Naive thymus-derived CD4-positive, alpha-beta T cell (primary cell): Measurements from ENCODE around the gene SAE1. TPM values are rescaled to one million over a fixed set of nuclear protein-coding genes. Genes with fewer than 3 reads are reported as not detected.

Experiments used
- ATAC-seq: fragments of 150-1000 bp; cut with Tn5 transposase; 2 replicates; pipeline ENCODE4 v1.10.0; 2021; ENCODE audit warnings: mild to moderate bottlenecking, moderate library complexity
- CTCF ChIA-PET: fragments of 350-600 bp; sonication (Branson Sonifier 250); formaldehyde crosslinking; loops from one replicate; lab custom pipeline; 2021; ENCODE audit warnings: antibody characterized with exemption; lab: Charles Lee
- POLR2A ChIA-PET: fragments of 350-600 bp; sonication (Branson Sonifier 250); formaldehyde crosslinking; loops from one replicate; lab custom pipeline; 2021; ENCODE audit warnings: antibody characterized with exemption, inconsistent platforms; lab: Charles Lee
- DNase-seq, 9 donors: peaks; one replicate each; pipeline versions ENCODE4 v3.0.0 to v3.0.0-alpha.2; 2020 to 2022; ENCODE audit warnings: mixed read lengths in 1 of 9
- H3K27ac ChIP-seq: one replicate; pipeline ENCODE4 v1.7.0; 2013; ENCODE audit warnings: mild to moderate bottlenecking, low read depth, low read length, moderate library complexity
- H3K27me3 ChIP-seq, 2 donors: one replicate each; pipeline ENCODE4 v1.7.0; 2013; ENCODE audit warnings: low read length in 2 of 2, mild to moderate bottlenecking in 2 of 2, moderate library complexity in 2 of 2; ENCODE audit not compliant: control insufficient read depth in 2 of 2, insufficient read depth in 2 of 2
- H3K36me3 ChIP-seq, 3 experiments: 1 replicate in 2 of 3; 2 replicates in 1 of 3; pipeline ENCODE4 v1.7.0; 2013; ENCODE audit warnings: low read length in 3 of 3, mild to moderate bottlenecking in 3 of 3, moderate library complexity in 1 of 3; ENCODE audit not compliant: insufficient read depth in 3 of 3, control insufficient read depth in 2 of 3
- H3K4me1 ChIP-seq, 2 donors: one replicate each; pipeline ENCODE4 v1.7.0; 2013; ENCODE audit warnings: low read length in 2 of 2, mild to moderate bottlenecking in 2 of 2, moderate library complexity in 1 of 2; ENCODE audit not compliant: control insufficient read depth in 2 of 2, insufficient read depth in 2 of 2
- H3K4me3 ChIP-seq: 2 replicates; pipeline ENCODE4 v1.7.0; 2013; ENCODE audit warnings: mild to moderate bottlenecking, low read length
- H3K9me3 ChIP-seq, 3 experiments: 1 replicate in 2 of 3; 2 replicates in 1 of 3; pipeline ENCODE4 v1.7.0; 2013; ENCODE audit warnings: low read length in 3 of 3; ENCODE audit not compliant: control insufficient read depth in 2 of 3
- H3K27ac Mint-ChIP-seq, 9 donors: one replicate each; pipeline ENCODE4 v1.8.0; 2020 to 2022; ENCODE audit warnings: mixed read lengths in 9 of 9, mild to moderate bottlenecking in 8 of 9, moderate library complexity in 5 of 9, inconsistent platforms in 2 of 9
- H3K27me3 Mint-ChIP-seq, 5 donors: one replicate each; pipeline ENCODE4 v1.8.0; 2021 to 2022; ENCODE audit warnings: mixed read lengths in 5 of 5, mild to moderate bottlenecking in 1 of 5
- H3K36me3 Mint-ChIP-seq, 5 donors: one replicate each; pipeline ENCODE4 v1.8.0; 2020 to 2022; ENCODE audit warnings: mixed read lengths in 5 of 5, mild to moderate bottlenecking in 3 of 5, inconsistent platforms in 1 of 5
- H3K4me1 Mint-ChIP-seq, 7 donors: one replicate each; pipeline ENCODE4 v1.8.0; 2020 to 2022; ENCODE audit warnings: mixed read lengths in 7 of 7, mild to moderate bottlenecking in 3 of 7, inconsistent platforms in 1 of 7
- H3K4me3 Mint-ChIP-seq, 10 donors: one replicate each; pipeline ENCODE4 v1.8.0; 2020 to 2022; ENCODE audit warnings: mild to moderate bottlenecking in 10 of 10, mixed read lengths in 10 of 10, moderate library complexity in 6 of 10, inconsistent platforms in 2 of 10
- H3K9me3 Mint-ChIP-seq, 11 donors: one replicate each; pipeline ENCODE4 v1.8.0; 2020 to 2022; ENCODE audit warnings: mixed read lengths in 11 of 11, mild to moderate bottlenecking in 4 of 11, inconsistent platforms in 1 of 11, moderate library complexity in 1 of 11
- intact Hi-C, 2 donors: fragments of 100-400 bp; cut with micrococcal nuclease; formaldehyde crosslinking; loops; one replicate each; pipeline ENCODE4 v1.15.1; 2023
- polyA plus RNA-seq, 2 donors: library from polyadenylated mRNA; unstranded; fragments of 300-500 nt; fragmentation: Illumina TruSeq; gene quantifications; one replicate each; pipeline ENCODE4 v1.2.3, GENCODE V29; 2021
- total RNA-seq, 6 experiments: library from RNA in 5 of 6; stranded (reverse) in 5 of 6; gene quantifications; 1 replicate in 5 of 6; 2 replicates in 1 of 6; pipeline ENCODE4 v1.2.3 and lab custom pipeline; 2021 to 2026

SAE1 gene
- total and polyA plus RNA-seq, 7 experiments from 2014 or later, result 34.3 to 181 (median 50.0) TPM

DNA sequence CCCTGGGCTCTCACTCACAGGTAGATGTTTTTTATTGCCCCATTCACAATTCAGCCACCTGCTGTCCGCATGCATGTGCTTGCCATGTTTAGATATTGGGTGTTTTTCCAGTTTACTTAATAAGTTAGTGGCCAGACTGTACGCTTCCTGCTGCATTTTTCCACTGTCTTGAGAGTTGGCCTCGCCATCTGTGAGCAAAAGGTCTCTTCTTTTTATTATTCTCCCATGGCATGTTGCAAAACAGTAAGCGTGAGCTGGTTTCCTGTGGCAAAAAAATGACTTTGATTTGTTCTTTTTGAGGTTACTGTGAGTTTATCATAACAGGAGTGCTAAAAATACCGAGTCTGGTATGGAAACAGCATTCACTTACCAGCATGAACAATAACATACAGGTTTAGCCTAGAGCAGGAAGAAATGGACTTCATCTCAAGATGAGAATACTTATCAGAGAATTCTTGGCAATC lies 46.0 kb downstream of the SAE1 start:
- DNase-seq (peak in 8 of 9 donors; percentile 44 to 83 (median 79)), ATAC-seq (peak; percentile 90)
- H3K4me3 Mint-ChIP-seq, result peak overlapping the region; percentile 73 to 89 (median 81)
- Histone ChIP-seq H3K27me3 (no peaks in the 10 kb centered on the region), H3K36me3 (peaks cover 0 to 17% (median 0%) of the 10 kb centered on the region in 3 experiments), H3K4me3 (peak overlapping the region; percentile 28), H3K27ac (peak overlapping the region; percentile 58), H3K9me3 (no peaks in the 10 kb centered on the region), H3K4me1 (peaks cover 40 to 55% of the 10 kb centered on the region in 2 donors)
- ChIA-PET POLR2A (interaction anchor here (0.6 to 16.1 kb wide), 15 partner anchors 11 to 1395 kb away, joined by 3 to 386 read pairs (median 4); partner anchors contain the start of gene ZC3H4), CTCF (interaction anchor here (0.6 to 3.0 kb wide), 11 partner anchors 9 to 212 kb away, joined by 3 to 30 read pairs (median 10); no protein-coding TSS in a partner anchor)
- intact Hi-C loops, result loop anchor here (1.0 kb wide), 4 partner anchors 10 to 18 kb away; no protein-coding TSS in a partner anchor
- H3K36me3 Mint-ChIP-seq, result peaks cover 5 to 46% (median 36%) of the 10 kb centered on the region in 5 donors
- H3K27me3 Mint-ChIP-seq, result no peaks in the 10 kb centered on the region
- H3K27ac Mint-ChIP-seq, result peak overlapping the region; percentile 87 to 98 (median 96)
- H3K9me3 Mint-ChIP-seq, result no peaks in the 10 kb centered on the region
- H3K4me1 Mint-ChIP-seq, result peaks cover 40 to 85% (median 76%) of the 10 kb centered on the region in 7 donors

GRCh38 chr19:47179653-47180310 lies 49.1 kb downstream of the SAE1 start:
- H3K27ac Mint-ChIP-seq, result peak overlapping the region; percentile 43 to 98 (median 93)
- POLR2A ChIA-PET, result interaction anchor here (1.0 to 16.1 kb wide), 5 partner anchors 8 to 95 kb away, joined by 3 to 386 read pairs (median 3); partner anchors contain the start of gene INAFM1
- intact Hi-C loops, result no loop called here
- H3K4me1 ChIP-seq, result peaks cover 48 to 83% of the 10 kb centered on the region in 2 donors
- ATAC-seq (no peak), DNase-seq (no peak)
- H3K36me3 ChIP-seq, result no peaks in the 10 kb centered on the region
- CTCF ChIA-PET, result interaction anchor here (0.6 to 3.4 kb wide), 6 partner anchors 14 to 50 kb away, joined by 3 to 16 read pairs (median 4); no protein-coding TSS in a partner anchor
- H3K36me3 Mint-ChIP-seq, result peaks cover 0 to 50% (median 40%) of the 10 kb centered on the region in 5 donors
- H3K4me1 Mint-ChIP-seq, result peaks cover 51 to 93% (median 85%) of the 10 kb centered on the region in 7 donors
- no peaks in the 10 kb centered on the region for H3K9me3 ChIP-seq
- H3K27me3 Mint-ChIP-seq, result no peaks in the 10 kb centered on the region
- peak overlapping the region in 9 of 10 donors; percentile 1 to 81 (median 47) for H3K4me3 Mint-ChIP-seq
- no peaks in the 10 kb centered on the region for H3K9me3 Mint-ChIP-seq
- H3K4me3 ChIP-seq, result no peak overlapping the region
- peak overlapping the region; percentile 34 for H3K27ac ChIP-seq
- no peaks in the 10 kb centered on the region for H3K27me3 ChIP-seq

GRCh38 chr19:47183601-47184000 lies 53.0 kb downstream of the SAE1 start:
- Histone ChIP-seq H3K27ac (peak overlapping the region; percentile 45), H3K9me3 (no peaks in the 10 kb centered on the region), H3K4me3 (no peak overlapping the region), H3K4me1 (peaks cover 47 to 88% of the 10 kb centered on the region in 2 donors), H3K36me3 (no peaks in the 10 kb centered on the region), H3K27me3 (no peaks in the 10 kb centered on the region)
- Mint-ChIP-seq H3K27me3 (no peaks in the 10 kb centered on the region), H3K9me3 (no peaks in the 10 kb centered on the region), H3K4me1 (peaks cover 50 to 84% (median 74%) of the 10 kb centered on the region in 7 donors), H3K4me3 (peak overlapping the region in 9 of 10 donors; percentile 36 to 94 (median 58)), H3K27ac (peak overlapping the region; percentile 73 to 100 (median 93)), H3K36me3 (peaks cover 0 to 42% (median 25%) of the 10 kb centered on the region in 5 donors)
- intact Hi-C loops, result no loop called here
- DNase-seq, result no peak
- CTCF ChIA-PET, result interaction anchor here (1.0 kb wide), 1 partner anchor 60 kb away, joined by 3 read pairs; no protein-coding TSS in a partner anchor
- ATAC-seq, result no peak
- POLR2A ChIA-PET, result interaction anchor here (1.4 to 16.1 kb wide), 2 partner anchors 10 to 20 kb away, joined by 3 to 386 read pairs; no protein-coding TSS in a partner anchor

- Histone ChIP-seq H3K27ac (peak overlapping the region; percentile 77), H3K9me3 (no peaks in the 10 kb centered on the region), H3K36me3 (no peaks in the 10 kb centered on the region), H3K27me3 (no peaks in the 10 kb centered on the region), H3K4me3 (peak overlapping the region; percentile 12), H3K4me1 (peaks cover 48 to 97% of the 10 kb centered on the region in 2 donors)
- Mint-ChIP-seq H3K4me3 (peak overlapping the region; percentile 73 to 87 (median 77)), H3K9me3 (no peaks in the 10 kb centered on the region), H3K36me3 (peaks cover 0 to 44% (median 14%) of the 10 kb centered on the region in 5 donors), H3K27ac (peak overlapping the region; percentile 93 to 98 (median 96)), H3K4me1 (peaks cover 55 to 91% (median 84%) of the 10 kb centered on the region in 7 donors), H3K27me3 (no peaks in the 10 kb centered on the region)
- DNase-seq, result peak; percentile 37 to 90 (median 83)
- ChIA-PET POLR2A (interaction anchor here (0.6 to 16.1 kb wide), 18 partner anchors 9 to 1204 kb away, joined by 3 to 386 read pairs (median 5); partner anchors contain the start of genes KDELR1, SAE1 and ZC3H4), CTCF (interaction anchor here (1.0 to 3.4 kb wide), 16 partner anchors 9 to 73 kb away, joined by 3 to 54 read pairs (median 6); partner anchors contain the start of genes SAE1 and ZC3H4)
- ATAC-seq, result peak; percentile 94
- intact Hi-C loops, result loop anchor here (1.0 to 2.0 kb wide), 7 partner anchors 10 to 60 kb away; no protein-coding TSS in a partner anchor
Measured at GRCh38 chr19:47186446-47187334, 56.1 kb downstream of the SAE1 start.

DNA sequence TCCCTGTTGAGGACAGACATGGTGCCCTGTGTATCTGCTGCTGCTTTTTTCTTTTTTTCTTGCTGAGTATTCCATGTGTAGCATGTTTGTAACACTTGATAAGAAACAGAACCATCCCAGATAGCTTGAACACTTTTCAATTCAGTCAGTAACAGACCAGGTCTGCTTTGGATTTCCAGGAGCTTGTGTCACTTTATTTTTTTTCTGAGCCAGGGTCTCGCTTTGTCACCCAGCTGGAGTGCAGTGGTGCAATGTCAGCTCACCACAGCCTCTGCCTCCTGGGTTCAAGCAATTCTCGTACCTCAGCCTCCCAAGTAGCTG lies 56.7 kb downstream of the SAE1 start:
- POLR2A ChIA-PET, result interaction anchor here (0.7 to 16.1 kb wide), 15 partner anchors 9 to 1204 kb away, joined by 3 to 386 read pairs (median 6); partner anchors contain the start of genes KDELR1, SAE1 and ZC3H4
- DNase-seq, result no peak
- ATAC-seq, result no peak
- Histone ChIP-seq H3K27ac (peak overlapping the region; percentile 77), H3K4me3 (no peak overlapping the region), H3K36me3 (no peaks in the 10 kb centered on the region), H3K9me3 (no peaks in the 10 kb centered on the region), H3K4me1 (peaks cover 48 to 91% of the 10 kb centered on the region in 2 donors), H3K27me3 (no peaks in the 10 kb centered on the region)
- H3K27me3 Mint-ChIP-seq, result no peaks in the 10 kb centered on the region
- H3K36me3 Mint-ChIP-seq, result peaks cover 0 to 43% (median 9%) of the 10 kb centered on the region in 5 donors
- CTCF ChIA-PET, result interaction anchor here (1.0 to 3.4 kb wide), 12 partner anchors 10 to 57 kb away, joined by 3 to 54 read pairs (median 8); partner anchors contain the start of gene SAE1
- H3K4me3 Mint-ChIP-seq, result peak overlapping the region; percentile 73 to 87 (median 77)
- intact Hi-C loops, result loop anchor here in 1 of 2 donors (1.0 to 2.0 kb wide), 4 partner anchors 11 to 60 kb away; no protein-coding TSS in a partner anchor
- H3K4me1 Mint-ChIP-seq, result peaks cover 52 to 87% (median 79%) of the 10 kb centered on the region in 7 donors
- H3K9me3 Mint-ChIP-seq, result no peaks in the 10 kb centered on the region
- peak overlapping the region; percentile 93 to 98 (median 96) for H3K27ac Mint-ChIP-seq
